Measurements from ENCODE around the gene USP43. TPM values are rescaled to one million over a fixed set of nuclear protein-coding genes. Genes with fewer than 3 reads are reported as not detected.

USP43 gene
- total RNA-seq, 3 donors from 2014 or later (not counting 1 experiment from before 2014, with no cell fraction given) = 3.0 to 9.3 (median 4.2) TPM

GRCh38 chr17:9670596-9670995, 25.3 kb downstream of the USP43 start:
- no peak overlapping the region for H3K27ac Mint-ChIP-seq
- WGBS (ENCODE audit: insufficient coverage) = 78% methylated on average over 8 of the region's 8 CpGs
- H3K27me3 Mint-ChIP-seq (ENCODE audit: low read depth in 2 of 2) = peaks cover 0 to 5% of the 10 kb centered on the region in 2 donors
- H3K4me3 Mint-ChIP-seq = no peak overlapping the region
- H3K36me3 Mint-ChIP-seq = no peaks in the 10 kb centered on the region
- peaks cover 27 to 29% of the 10 kb centered on the region in 2 donors for H3K4me1 Mint-ChIP-seq
- no peak overlapping the region for H3K27ac ChIP-seq (ENCODE audit: low read length)
- no peak for TF ChIP-seq CTCF (IDR thresholded peaks at IDR 0.05)
- H3K9me3 ChIP-seq (ENCODE audit: control insufficient read depth, insufficient read depth, low read length) = no peaks in the 10 kb centered on the region
- intact Hi-C loops (cut with micrococcal nuclease) = no loop called here
- no peaks in the 10 kb centered on the region for H3K27me3 ChIP-seq (ENCODE audit: control insufficient read depth, insufficient read depth, low read length)
- peaks cover 28% of the 10 kb centered on the region for H3K4me1 ChIP-seq (ENCODE audit: control insufficient read depth, insufficient read depth, low read length)
- H3K4me3 ChIP-seq (ENCODE audit: low read length) = no peak overlapping the region
- ATAC-seq = no peak
- DNase-seq = no peak
- no peaks in the 10 kb centered on the region for H3K36me3 ChIP-seq (ENCODE audit: control insufficient read depth, insufficient read depth, low read length)
- H3K9me3 Mint-ChIP-seq = no peaks in the 10 kb centered on the region

- no peak for TF ChIP-seq CTCF (IDR thresholded peaks at IDR 0.05)
- DNase-seq (no peak), ATAC-seq (no peak)
- H3K27ac ChIP-seq (ENCODE audit: low read length) = no peak overlapping the region
- intact Hi-C loops (cut with micrococcal nuclease) = no loop called here
- no peaks in the 10 kb centered on the region for H3K36me3 ChIP-seq (ENCODE audit: control insufficient read depth, insufficient read depth, low read length)
- no peak overlapping the region for H3K4me3 ChIP-seq (ENCODE audit: low read length)
- no peaks in the 10 kb centered on the region for H3K27me3 ChIP-seq (ENCODE audit: control insufficient read depth, insufficient read depth, low read length)
- Mint-ChIP-seq H3K4me1 (peaks cover 18 to 19% of the 10 kb centered on the region in 2 donors), H3K9me3 (no peaks in the 10 kb centered on the region), H3K27ac (no peak overlapping the region), H3K27me3 (ENCODE audit: low read depth in 2 of 2) (peaks cover 0 to 5% of the 10 kb centered on the region in 2 donors), H3K4me3 (no peak overlapping the region), H3K36me3 (no peaks in the 10 kb centered on the region)
- H3K4me1 ChIP-seq (ENCODE audit: control insufficient read depth, insufficient read depth, low read length) = peaks cover 19% of the 10 kb centered on the region
- no peaks in the 10 kb centered on the region for H3K9me3 ChIP-seq (ENCODE audit: control insufficient read depth, insufficient read depth, low read length)
- WGBS (ENCODE audit: insufficient coverage) = 86% methylated on average over 3 of the region's 4 CpGs
Measured at GRCh38 chr17:9671559-9671958, 26.2 kb downstream of the USP43 start.

- Histone ChIP-seq H3K4me3 (ENCODE audit: low read length) (no peak overlapping the region), H3K9me3 (ENCODE audit: control insufficient read depth, insufficient read depth, low read length) (no peaks in the 10 kb centered on the region), H3K36me3 (ENCODE audit: control insufficient read depth, insufficient read depth, low read length) (no peaks in the 10 kb centered on the region), H3K27me3 (ENCODE audit: control insufficient read depth, insufficient read depth, low read length) (no peaks in the 10 kb centered on the region), H3K27ac (ENCODE audit: low read length) (no peak overlapping the region), H3K4me1 (ENCODE audit: control insufficient read depth, insufficient read depth, low read length) (peaks cover 13% of the 10 kb centered on the region)
- Mint-ChIP-seq H3K4me1 (peaks cover 12% of the 10 kb centered on the region in 2 donors), H3K27me3 (ENCODE audit: low read depth in 2 of 2) (peaks cover 0 to 5% of the 10 kb centered on the region in 2 donors), H3K27ac (no peak overlapping the region), H3K9me3 (no peaks in the 10 kb centered on the region), H3K36me3 (no peaks in the 10 kb centered on the region), H3K4me3 (no peak overlapping the region)
- TF ChIP-seq CTCF (IDR thresholded peaks at IDR 0.05) = no peak
- no peak for DNase-seq
- intact Hi-C loops (cut with micrococcal nuclease) = no loop called here
- ATAC-seq = no peak
- WGBS (ENCODE audit: insufficient coverage) = 90% methylated on average over 8 of the region's 8 CpGs
Measured at GRCh38 chr17:9672266-9672665, 26.9 kb downstream of the USP43 start.

GRCh38 chr17:9672691-9673090, 27.4 kb downstream of the USP43 start:
- Histone ChIP-seq H3K27me3 (ENCODE audit: control insufficient read depth, insufficient read depth, low read length) (no peaks in the 10 kb centered on the region), H3K4me1 (ENCODE audit: control insufficient read depth, insufficient read depth, low read length) (peaks cover 9% of the 10 kb centered on the region), H3K9me3 (ENCODE audit: control insufficient read depth, insufficient read depth, low read length) (no peaks in the 10 kb centered on the region), H3K27ac (ENCODE audit: low read length) (no peak overlapping the region), H3K36me3 (ENCODE audit: control insufficient read depth, insufficient read depth, low read length) (no peaks in the 10 kb centered on the region), H3K4me3 (ENCODE audit: low read length) (no peak overlapping the region)
- WGBS (ENCODE audit: insufficient coverage) = 94% methylated on average over 6 of the region's 6 CpGs
- Mint-ChIP-seq H3K4me1 (peaks cover 8% of the 10 kb centered on the region in 2 donors), H3K9me3 (no peaks in the 10 kb centered on the region), H3K27ac (no peak overlapping the region), H3K4me3 (no peak overlapping the region), H3K36me3 (no peaks in the 10 kb centered on the region), H3K27me3 (ENCODE audit: low read depth in 2 of 2) (peaks cover 0 to 5% of the 10 kb centered on the region in 2 donors)
- DNase-seq = no peak
- intact Hi-C loops (cut with micrococcal nuclease) = no loop called here
- no peak for TF ChIP-seq CTCF (IDR thresholded peaks at IDR 0.05)
- no peak for ATAC-seq
